ENCODE measurements around the gene GSE1. TPM values are rescaled to one million over a fixed set of nuclear protein-coding genes. Genes with fewer than 3 reads are reported as not detected.

The GSE1 gene
- total RNA-seq, 1 donor from 2014 or later: 80.8 TPM

- Histone ChIP-seq H3K4me1 (no peaks in the 10 kb centered on the region), H3K36me3 (peaks cover 0 to 33% of the 10 kb centered on the region in 2 donors), H3K27me3 (no peaks in the 10 kb centered on the region), H3K9me3 (no peaks in the 10 kb centered on the region), H3K27ac (no peak overlapping the region), H3K4me3 (no peak overlapping the region)
- intact Hi-C loops (cut with DNase I): no loop called here
- TF ChIP-seq POLR2AphosphoS5 (IDR thresholded peaks at IDR 0.05; ENCODE audit: insufficient read depth in 1 of 2, low read depth in 1 of 2) (no peak), CTCF (IDR thresholded peaks at IDR 0.05) (no peak), POLR2A (IDR thresholded peaks at IDR 0.05) (no peak)
- DNase-seq (ENCODE audit: extremely low spot score in 2 of 2): no peak
These were observed 61.7 kb downstream of the GSE1 start for GRCh38 chr16:85674828-85675227.

GRCh38 chr16:85675251-85675874 lies 62.2 kb downstream of the GSE1 start:
- H3K27me3 ChIP-seq: no peaks in the 10 kb centered on the region
- H3K9me3 ChIP-seq: no peaks in the 10 kb centered on the region
- no peak for DNase-seq (ENCODE audit: extremely low spot score in 2 of 2)
- no peak overlapping the region for H3K4me3 ChIP-seq
- TF ChIP-seq POLR2AphosphoS5 (IDR thresholded peaks at IDR 0.05; ENCODE audit: insufficient read depth in 1 of 2, low read depth in 1 of 2) (no peak), POLR2A (IDR thresholded peaks at IDR 0.05) (no peak), CTCF (IDR thresholded peaks at IDR 0.05) (peak in 1 of 3 experiments; percentile 9)
- no peaks in the 10 kb centered on the region for H3K4me1 ChIP-seq
- H3K36me3 ChIP-seq: peaks cover 0 to 29% of the 10 kb centered on the region in 2 donors
- no peak overlapping the region for H3K27ac ChIP-seq
- intact Hi-C loops (cut with DNase I): no loop called here

GRCh38 chr16:85676466-85676865 lies 63.3 kb downstream of the GSE1 start:
- Histone ChIP-seq H3K27me3 (no peaks in the 10 kb centered on the region), H3K27ac (no peak overlapping the region), H3K4me3 (no peak overlapping the region), H3K4me1 (no peaks in the 10 kb centered on the region), H3K9me3 (no peaks in the 10 kb centered on the region), H3K36me3 (peaks cover 0 to 22% of the 10 kb centered on the region in 2 donors)
- TF ChIP-seq CTCF (IDR thresholded peaks at IDR 0.05) (no peak), POLR2A (IDR thresholded peaks at IDR 0.05) (no peak), POLR2AphosphoS5 (IDR thresholded peaks at IDR 0.05; ENCODE audit: insufficient read depth in 1 of 2, low read depth in 1 of 2) (no peak)
- no peak for DNase-seq (ENCODE audit: extremely low spot score in 2 of 2)
- intact Hi-C loops (cut with DNase I): no loop called here

- Histone ChIP-seq H3K27me3 (no peaks in the 10 kb centered on the region), H3K4me1 (no peaks in the 10 kb centered on the region), H3K36me3 (peaks cover 0 to 12% of the 10 kb centered on the region in 2 donors), H3K27ac (no peak overlapping the region), H3K4me3 (no peak overlapping the region), H3K9me3 (no peaks in the 10 kb centered on the region)
- intact Hi-C loops (cut with DNase I): no loop called here
- TF ChIP-seq POLR2A (IDR thresholded peaks at IDR 0.05) (no peak), CTCF (IDR thresholded peaks at IDR 0.05) (no peak), POLR2AphosphoS5 (IDR thresholded peaks at IDR 0.05; ENCODE audit: insufficient read depth in 1 of 2, low read depth in 1 of 2) (no peak)
- no peak for DNase-seq (ENCODE audit: extremely low spot score in 2 of 2)
These were observed 64.4 kb downstream of the GSE1 start for GRCh38 chr16:85677383-85677967.

- intact Hi-C loops (cut with DNase I): no loop called here
- H3K36me3 ChIP-seq: peaks cover 0 to 6% of the 10 kb centered on the region in 2 donors
These were observed 64.9 kb downstream of the GSE1 start for GRCh38 chr16:85678016-85678415.

More at GRCh38 chr16:85678016-85678415, 64.9 kb downstream of the GSE1 start:
- no peak for DNase-seq (ENCODE audit: extremely low spot score in 2 of 2)
- Histone ChIP-seq H3K4me1 (no peaks in the 10 kb centered on the region), H3K9me3 (no peaks in the 10 kb centered on the region), H3K4me3 (no peak overlapping the region), H3K27ac (no peak overlapping the region), H3K27me3 (no peaks in the 10 kb centered on the region)
- TF ChIP-seq CTCF (IDR thresholded peaks at IDR 0.05) (no peak), POLR2A (IDR thresholded peaks at IDR 0.05) (no peak), POLR2AphosphoS5 (IDR thresholded peaks at IDR 0.05; ENCODE audit: insufficient read depth in 1 of 2, low read depth in 1 of 2) (no peak)
